Sigmoid colon (tissue), 7 donors: ENCODE results near the gene CTCF. TPM values are rescaled to one million over a fixed set of nuclear protein-coding genes. Genes with fewer than 3 reads are reported as not detected.

Experiments used
- DNase-seq: peaks from one replicate; pipeline ENCODE4 v3.0.0-alpha.2; 2019
- H3K27ac ChIP-seq, 4 donors: fragments of 200-600 bp; sonication (generic); one replicate each; pipeline ENCODE4 v1.5.1; 2016 to 2019; ENCODE audit warnings: mild to moderate bottlenecking in 1 of 4
- H3K27me3 ChIP-seq, 3 donors: fragments of 200-600 bp; sonication (generic); one replicate each; pipeline ENCODE4 v1.5.1; 2019; ENCODE audit warnings: mild to moderate bottlenecking in 1 of 3
- H3K36me3 ChIP-seq, 4 donors: fragments of 200-600 bp; sonication (generic); one replicate each; pipeline ENCODE4 v1.5.1; 2016 to 2019
- H3K4me1 ChIP-seq, 4 donors: fragments of 200-600 bp; sonication (generic); one replicate each; pipeline ENCODE4 v1.5.1; 2017 to 2019
- H3K4me3 ChIP-seq, 4 donors: fragments of 200-600 bp; sonication (generic); one replicate each; pipeline ENCODE4 v1.5.1; 2017 to 2019; ENCODE audit warnings: mild to moderate bottlenecking in 2 of 4, moderate library complexity in 1 of 4
- H3K9me3 ChIP-seq, 4 donors: fragments of 200-600 bp in 3 of 4; sonication (generic) in 3 of 4; one replicate each; pipeline versions ENCODE4 v1.5.1 to v1.6.1; 2013 to 2019
- CTCF ChIP-seq, 4 experiments: fragments of 450-650 bp in 3 of 4; fragments of 200-600 bp in 1 of 4; IDR thresholded peaks; one replicate each; pipeline ENCODE4 v1.5.1; 2016 to 2019; ENCODE audit warnings: antibody characterized with exemption in 4 of 4, mild to moderate bottlenecking in 3 of 4, moderate library complexity in 2 of 4
- EP300 ChIP-seq, 4 donors: sonication (generic); formaldehyde crosslinking; IDR thresholded peaks; one replicate each; pipeline ENCODE4 v1.6.1; 2017; ENCODE audit warnings: antibody characterized with exemption in 4 of 4
- POLR2A ChIP-seq, 2 donors: fragments of 450-650 bp; IDR thresholded peaks; one replicate each; pipeline ENCODE4 v1.6.1; 2016; ENCODE audit warnings: antibody characterized with exemption in 2 of 2, mild to moderate bottlenecking in 2 of 2, moderate library complexity in 2 of 2
- POLR2AphosphoS5 ChIP-seq, 4 donors: sonication (generic); formaldehyde crosslinking; IDR thresholded peaks; one replicate each; pipeline ENCODE4 v1.6.1; 2017; ENCODE audit warnings: antibody characterized with exemption in 4 of 4
- WGBS, 2 donors: extraction: QIAGEN DNeasy Blood & Tissue Kit; methylation state at CpG; one replicate each; pipeline ENCODE4 v1.1.7; 2013; 5-methylcytosine and 5-hydroxymethylcytosine counted together
- intact Hi-C: fragments of 100-400 bp; cut with DNase I; formaldehyde crosslinking; loops from one replicate; pipeline ENCODE4 v1.15.1; 2023
- polyA plus RNA-seq, 3 donors: library from polyadenylated mRNA; stranded (reverse); fragments of 200-250 nt; gene quantifications; one replicate each; pipeline ENCODE4 v1.2.3, GENCODE V29; 2013
- total RNA-seq, 4 donors: library from RNA; depleted of rRNA; stranded (reverse); fragments of >200 nt; gene quantifications; one replicate each; pipeline ENCODE4 v1.1.0, GENCODE V29; 2016
- donor health status: healthy with polysubstance abuse.
- donor health status: Bipolar disorder and iron deficiency.
- donor health status: healthy.

CTCF gene
- total and polyA plus RNA-seq, 7 donors = 25.8 to 45.7 (median 29.2) TPM

- Histone ChIP-seq H3K27me3 (peaks cover 35 to 74% (median 63%) of the 10 kb centered on the region in 3 donors), H3K27ac (no peak overlapping the region), H3K4me3 (peak overlapping the region in 3 of 4 donors; percentile 17 to 42 (median 41)), H3K9me3 (no peaks in the 10 kb centered on the region), H3K4me1 (peaks cover 0 to 21% (median 17%) of the 10 kb centered on the region in 4 donors), H3K36me3 (peaks cover 0 to 17% (median 4%) of the 10 kb centered on the region in 4 donors)
- 6 to 53% methylated on average over 68 of the region's 68 CpGs for WGBS, 2 donors
- no peak for DNase-seq
- intact Hi-C loops = no loop called here
- TF ChIP-seq POLR2AphosphoS5 (IDR thresholded peaks at IDR 0.05) (no peak), CTCF (IDR thresholded peaks at IDR 0.05) (no peak)
These were observed 90.9 kb downstream of the CTCF start for GRCh38 chr16:67653128-67653788.

GRCh38 chr16:67653789-67654402 lies 91.6 kb downstream of the CTCF start:
- Histone ChIP-seq H3K4me3 (peak overlapping the region in 2 of 4 donors; percentile 41 to 42), H3K4me1 (peaks cover 0 to 19% (median 17%) of the 10 kb centered on the region in 4 donors), H3K27me3 (peaks cover 29 to 68% (median 57%) of the 10 kb centered on the region in 3 donors), H3K27ac (no peak overlapping the region), H3K9me3 (no peaks in the 10 kb centered on the region), H3K36me3 (peaks cover 0 to 17% (median 4%) of the 10 kb centered on the region in 4 donors)
- TF ChIP-seq CTCF (IDR thresholded peaks at IDR 0.05) (no peak), POLR2A (IDR thresholded peaks at IDR 0.05) (no peak), POLR2AphosphoS5 (IDR thresholded peaks at IDR 0.05) (no peak)
- intact Hi-C loops = no loop called here
- 33 to 54% methylated on average over 25 of the region's 25 CpGs for WGBS, 2 donors
- DNase-seq = no peak

GRCh38 chr16:67654403-67654911 lies 92.1 kb downstream of the CTCF start:
- Histone ChIP-seq H3K27ac (no peak overlapping the region), H3K4me1 (peaks cover 0 to 25% (median 22%) of the 10 kb centered on the region in 4 donors), H3K9me3 (no peaks in the 10 kb centered on the region), H3K36me3 (peaks cover 0 to 17% (median 4%) of the 10 kb centered on the region in 4 donors), H3K27me3 (peaks cover 28 to 62% (median 51%) of the 10 kb centered on the region in 3 donors), H3K4me3 (no peak overlapping the region)
- WGBS, 2 donors = 57 to 73% methylated on average over 30 of the region's 30 CpGs
- intact Hi-C loops = no loop called here
- TF ChIP-seq POLR2AphosphoS5 (IDR thresholded peaks at IDR 0.05) (no peak), EP300 (IDR thresholded peaks at IDR 0.05) (no peak), POLR2A (IDR thresholded peaks at IDR 0.05) (no peak), CTCF (IDR thresholded peaks at IDR 0.05) (no peak)
- DNase-seq = no peak

GRCh38 chr16:67655363-67655762 lies 93.0 kb downstream of the CTCF start:
- Histone ChIP-seq H3K4me3 (no peak overlapping the region), H3K27ac (no peak overlapping the region), H3K4me1 (peaks cover 0 to 30% (median 24%) of the 10 kb centered on the region in 4 donors), H3K9me3 (no peaks in the 10 kb centered on the region), H3K36me3 (peaks cover 0 to 17% (median 4%) of the 10 kb centered on the region in 4 donors), H3K27me3 (peaks cover 23 to 53% (median 42%) of the 10 kb centered on the region in 3 donors)
- no peak for TF ChIP-seq POLR2AphosphoS5 (IDR thresholded peaks at IDR 0.05)
- TF ChIP-seq POLR2A (IDR thresholded peaks at IDR 0.05) = no peak
- no peak for TF ChIP-seq CTCF (IDR thresholded peaks at IDR 0.05)
- no peak for TF ChIP-seq EP300 (IDR thresholded peaks at IDR 0.05)
- 66 to 83% methylated on average over 4 of the region's 4 CpGs for WGBS, 2 donors
- intact Hi-C loops = no loop called here
- no peak for DNase-seq
